Parathyroid adenoma (tissue), 2 donors: ENCODE measurements around the gene IGDCC3.

Source experiments
- H2AFZ ChIP-seq: fragments of 300-600 bp; sonication (generic); one replicate; pipeline ENCODE4 v1.7.0; 2017; ENCODE audit warnings: antibody characterized with exemption, mild to moderate bottlenecking
- H3K27ac ChIP-seq: fragments of 300-600 bp; sonication (generic); one replicate; pipeline ENCODE4 v1.7.0; 2017
- H3K27me3 ChIP-seq: fragments of 300-600 bp; sonication (generic); one replicate; pipeline ENCODE4 v1.7.0; 2017; ENCODE audit warnings: low read length; ENCODE audit not compliant: control insufficient read depth, insufficient read depth
- H3K36me3 ChIP-seq: fragments of 300-600 bp; sonication (generic); one replicate; pipeline ENCODE4 v1.7.0; 2017; ENCODE audit warnings: low read length; ENCODE audit not compliant: control insufficient read depth, insufficient read depth
- H3K4me1 ChIP-seq: fragments of 300-600 bp; sonication (generic); one replicate; pipeline ENCODE4 v1.7.0; 2017; ENCODE audit warnings: control low read depth
- H3K4me2 ChIP-seq: fragments of 300-600 bp; sonication (generic); one replicate; pipeline ENCODE4 v1.7.0; 2017; ENCODE audit warnings: low read length
- H3K4me3 ChIP-seq: fragments of 300-600 bp; sonication (generic); one replicate; pipeline ENCODE4 v1.7.0; 2017; ENCODE audit warnings: low read depth, low read length
- H3K79me2 ChIP-seq: fragments of 300-600 bp; sonication (generic); one replicate; pipeline ENCODE4 v1.7.0; 2017; ENCODE audit warnings: control low read depth
- H3K9ac ChIP-seq: fragments of 300-600 bp; sonication (generic); one replicate; pipeline ENCODE4 v1.7.0; 2017; ENCODE audit warnings: mild to moderate bottlenecking
- H3K9me3 ChIP-seq: fragments of 300-600 bp; sonication (generic); one replicate; pipeline ENCODE4 v1.7.0; 2017; ENCODE audit warnings: low read length; ENCODE audit not compliant: control insufficient read depth
- TF ChIP-seq, protein P1 (sequence below): fragments of 300-600 bp; sonication (generic); IDR thresholded peaks from one replicate; pipeline ENCODE4 v1.7.0; 2017; ENCODE audit warnings: antibody characterized with exemption, mild to moderate bottlenecking
- donor health status: primary hyperparathyroidism.

The IGDCC3 gene

GRCh38 chr15:65310431-65311137 lies 67.2 kb downstream of the IGDCC3 start:
- Histone ChIP-seq H3K4me3 (no peak overlapping the region), H3K9ac (no peak overlapping the region), H2AFZ (no peak overlapping the region), H3K4me1 (no peaks in the 10 kb centered on the region), H3K36me3 (no peaks in the 10 kb centered on the region), H3K4me2 (no peak overlapping the region), H3K79me2 (no peaks in the 10 kb centered on the region), H3K9me3 (no peaks in the 10 kb centered on the region), H3K27ac (no peak overlapping the region), H3K27me3 (no peaks in the 10 kb centered on the region)
- TF ChIP-seq, protein P1, sequence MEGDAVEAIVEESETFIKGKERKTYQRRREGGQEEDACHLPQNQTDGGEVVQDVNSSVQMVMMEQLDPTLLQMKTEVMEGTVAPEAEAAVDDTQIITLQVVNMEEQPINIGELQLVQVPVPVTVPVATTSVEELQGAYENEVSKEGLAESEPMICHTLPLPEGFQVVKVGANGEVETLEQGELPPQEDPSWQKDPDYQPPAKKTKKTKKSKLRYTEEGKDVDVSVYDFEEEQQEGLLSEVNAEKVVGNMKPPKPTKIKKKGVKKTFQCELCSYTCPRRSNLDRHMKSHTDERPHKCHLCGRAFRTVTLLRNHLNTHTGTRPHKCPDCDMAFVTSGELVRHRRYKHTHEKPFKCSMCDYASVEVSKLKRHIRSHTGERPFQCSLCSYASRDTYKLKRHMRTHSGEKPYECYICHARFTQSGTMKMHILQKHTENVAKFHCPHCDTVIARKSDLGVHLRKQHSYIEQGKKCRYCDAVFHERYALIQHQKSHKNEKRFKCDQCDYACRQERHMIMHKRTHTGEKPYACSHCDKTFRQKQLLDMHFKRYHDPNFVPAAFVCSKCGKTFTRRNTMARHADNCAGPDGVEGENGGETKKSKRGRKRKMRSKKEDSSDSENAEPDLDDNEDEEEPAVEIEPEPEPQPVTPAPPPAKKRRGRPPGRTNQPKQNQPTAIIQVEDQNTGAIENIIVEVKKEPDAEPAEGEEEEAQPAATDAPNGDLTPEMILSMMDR, result no peak

DNA sequence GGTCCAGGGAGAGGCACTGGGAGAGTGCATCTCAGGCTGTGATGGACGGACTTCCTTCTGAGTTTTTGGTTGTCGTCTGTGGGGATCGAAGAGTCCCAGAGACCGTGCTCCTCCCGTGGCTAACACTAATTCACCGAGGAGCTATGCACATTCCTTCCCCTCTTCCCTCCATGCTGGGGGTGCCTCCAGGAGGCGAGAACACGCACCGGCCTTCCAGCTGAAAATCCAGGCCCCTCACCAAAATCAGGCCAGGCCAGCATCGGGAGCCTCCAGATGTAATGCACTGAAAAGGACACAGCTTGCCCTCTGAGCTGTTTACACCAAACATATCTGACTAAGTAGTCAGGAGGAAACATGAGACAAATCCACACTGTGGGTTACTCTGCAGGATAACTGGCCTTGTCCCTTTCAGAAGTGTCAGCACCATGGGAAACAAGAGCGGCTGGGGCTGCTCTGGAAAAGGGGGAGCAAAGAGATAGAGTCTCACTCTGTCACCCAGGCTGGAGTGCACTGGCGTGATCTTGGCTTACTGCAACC lies 67.9 kb downstream of the IGDCC3 start:
- Histone ChIP-seq H2AFZ (no peak overlapping the region), H3K27ac (no peak overlapping the region), H3K4me2 (no peak overlapping the region), H3K4me3 (no peak overlapping the region), H3K4me1 (no peaks in the 10 kb centered on the region), H3K9me3 (no peaks in the 10 kb centered on the region), H3K36me3 (no peaks in the 10 kb centered on the region), H3K79me2 (no peaks in the 10 kb centered on the region), H3K27me3 (no peaks in the 10 kb centered on the region), H3K9ac (no peak overlapping the region)
- TF ChIP-seq, protein P1, result no peak

DNA sequence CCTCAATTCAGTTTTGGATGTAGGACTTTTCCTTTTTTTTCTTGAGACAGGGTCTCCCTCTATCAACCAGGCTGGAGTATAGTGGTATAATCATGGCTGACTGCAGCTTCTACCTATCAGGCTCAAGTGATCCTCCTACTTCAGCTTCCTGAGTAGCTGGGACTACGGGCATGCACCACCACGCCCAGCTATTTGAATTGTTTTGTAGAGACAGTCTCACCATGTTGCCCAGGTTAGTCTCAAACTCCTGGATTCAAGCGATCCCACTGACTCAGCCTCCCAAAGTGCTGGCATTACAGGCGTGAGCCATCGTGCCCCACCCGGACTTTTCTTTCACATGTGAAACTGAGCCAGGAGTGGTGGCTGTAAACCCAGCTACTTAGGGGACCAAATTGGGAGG lies 69.8 kb downstream of the IGDCC3 start:
- Histone ChIP-seq H3K36me3 (no peaks in the 10 kb centered on the region), H3K9ac (no peak overlapping the region), H3K4me2 (no peak overlapping the region), H2AFZ (no peak overlapping the region), H3K4me3 (no peak overlapping the region), H3K79me2 (no peaks in the 10 kb centered on the region), H3K27me3 (no peaks in the 10 kb centered on the region), H3K4me1 (no peaks in the 10 kb centered on the region), H3K27ac (no peak overlapping the region), H3K9me3 (no peaks in the 10 kb centered on the region)
- TF ChIP-seq, protein P1, result no peak

DNA sequence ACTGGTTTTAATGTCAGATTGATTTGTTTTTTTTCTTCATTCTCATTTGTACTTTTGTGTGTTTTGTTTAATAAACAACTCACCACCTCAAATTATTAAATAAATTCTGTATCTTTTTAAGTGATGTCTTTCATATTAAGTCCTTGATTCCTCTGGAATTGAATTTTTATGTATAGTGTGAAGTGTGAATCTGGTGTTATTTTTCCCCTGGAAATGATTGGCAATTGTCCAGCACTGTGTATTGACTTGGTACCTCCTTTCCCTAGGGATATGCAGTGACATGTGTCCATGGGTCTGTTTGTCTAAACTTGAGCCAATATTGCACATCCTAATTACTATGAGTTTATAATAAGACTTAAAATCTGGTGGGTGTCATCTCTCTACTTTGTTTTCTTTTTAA lies 71.3 kb downstream of the IGDCC3 start:
- Histone ChIP-seq H3K9me3 (no peaks in the 10 kb centered on the region), H3K79me2 (no peaks in the 10 kb centered on the region), H3K36me3 (no peaks in the 10 kb centered on the region), H3K27me3 (no peaks in the 10 kb centered on the region), H2AFZ (no peak overlapping the region), H3K4me2 (no peak overlapping the region), H3K27ac (no peak overlapping the region), H3K4me1 (no peaks in the 10 kb centered on the region), H3K4me3 (no peak overlapping the region), H3K9ac (no peak overlapping the region)
- TF ChIP-seq, protein P1, result no peak

- H3K79me2 ChIP-seq, result no peaks in the 10 kb centered on the region
- TF ChIP-seq, protein P1, result no peak
- no peak overlapping the region for H3K4me2 ChIP-seq
- no peak overlapping the region for H3K4me3 ChIP-seq
- H3K4me1 ChIP-seq, result no peaks in the 10 kb centered on the region
- no peak overlapping the region for H3K9ac ChIP-seq
- no peaks in the 10 kb centered on the region for H3K9me3 ChIP-seq
- H3K36me3 ChIP-seq, result no peaks in the 10 kb centered on the region
- no peaks in the 10 kb centered on the region for H3K27me3 ChIP-seq
- no peak overlapping the region for H3K27ac ChIP-seq
- no peak overlapping the region for H2AFZ ChIP-seq
Observed at GRCh38 chr15:65305776-65306175, 72.0 kb downstream of the IGDCC3 start.
